T47D (cell line): ENCODE results near the gene CTCF.

Experiments
- DNase-seq, 2 experiments: peaks; one replicate each; pipeline versions ENCODE4 v3.0.0 to v3.0.0-alpha.2; 2011 to 2012; ENCODE audit warnings: low read depth in 1 of 2, low spot score in 1 of 2
- JUND ChIP-seq: IDR thresholded peaks from 2 replicates; pipeline ENCODE4 v1.6.1; 2012; ENCODE audit warnings: low read depth
- in situ Hi-C: cut with HindIII; loops from 2 replicates; pipeline ENCODE4 v1.10.0; 2016; ENCODE audit warnings: low sequenced_read_pairs, low pct_unique_long_range_greater_than_20kb

CTCF gene

GRCh38 chr16:67539691-67540635 lies 22.4 kb upstream of the CTCF start:
- DNase-seq: no peak
- in situ Hi-C loops: no loop called here
- TF ChIP-seq JUND: no peak

- DNase-seq: no peak
- no peak for TF ChIP-seq JUND
- in situ Hi-C loops: no loop called here
Measured at GRCh38 chr16:67540756-67541155, 21.6 kb upstream of the CTCF start.

GRCh38 chr16:67541391-67542263 lies 20.7 kb upstream of the CTCF start:
- no peak for TF ChIP-seq JUND
- no peak for DNase-seq
- in situ Hi-C loops: no loop called here

GRCh38 chr16:67542464-67542863 lies 19.9 kb upstream of the CTCF start:
- peak in 1 of 2 experiments; percentile 74 for DNase-seq
- in situ Hi-C loops: no loop called here
- TF ChIP-seq JUND: no peak

- in situ Hi-C loops: no loop called here
- no peak for DNase-seq
- no peak for TF ChIP-seq JUND
Measured at GRCh38 chr16:67543036-67543435, 19.3 kb upstream of the CTCF start.

GRCh38 chr16:67543582-67543981 lies 18.7 kb upstream of the CTCF start:
- TF ChIP-seq JUND: no peak
- no peak for DNase-seq
- in situ Hi-C loops: no loop called here

- no peak for TF ChIP-seq JUND
- in situ Hi-C loops: no loop called here
- DNase-seq: no peak
Measured at GRCh38 chr16:67544329-67544841, 17.9 kb upstream of the CTCF start.

- DNase-seq: no peak
Measured at GRCh38 chr16:67544844-67545664, 17.3 kb upstream of the CTCF start.

GRCh38 chr16:67545665-67546024 lies 16.7 kb upstream of the CTCF start:
- TF ChIP-seq JUND: no peak
- DNase-seq: no peak
- in situ Hi-C loops: no loop called here

More at GRCh38 chr16:67544844-67545664, 17.3 kb upstream of the CTCF start:
- TF ChIP-seq JUND: no peak
- in situ Hi-C loops: no loop called here

GRCh38 chr16:67546091-67546501 lies 16.2 kb upstream of the CTCF start:
- no peak for TF ChIP-seq JUND
- in situ Hi-C loops: no loop called here
- DNase-seq: no peak

GRCh38 chr16:67546761-67547422 lies 15.4 kb upstream of the CTCF start:
- in situ Hi-C loops: no loop called here
- peak; percentile 81 to 85 for DNase-seq
- no peak for TF ChIP-seq JUND
